ENCODE results near the gene SEC61A1. TPM values are rescaled to one million over a fixed set of nuclear protein-coding genes. Genes with fewer than 3 reads are reported as not detected.

SEC61A1 gene
- total RNA-seq, 1 experiment from 2014 or later, result 182 TPM

GRCh38 chr3:128075522-128076482 lies 23.6 kb downstream of the SEC61A1 start:
- H3K36me3 ChIP-seq (ENCODE audit: low read depth, low read length), result peaks cover 9% of the 10 kb centered on the region; the same call in 1 of the 2 replicates
- BruUV-seq (replicated peaks), result no TSS peak
- H3K9me3 ChIP-seq (ENCODE audit: low read length), result no peaks in the 10 kb centered on the region
- no peak overlapping the region for H3K9ac ChIP-seq (ENCODE audit: low read length)
- ChIA-PET CTCF (no interaction called here), POLR2A (ENCODE audit: unreplicated experiment) (no interaction called here)
- no peak for ATAC-seq
- H2AFZ ChIP-seq (ENCODE audit: low read length), result no peak overlapping the region
- no peaks in the 10 kb centered on the region for H3K9me2 ChIP-seq (replicated peaks; ENCODE audit: low read length)
- TF ChIP-seq CTCF (conservative IDR thresholded peaks at IDR 0.05; ENCODE audit: low read depth, low read length) (peak; percentile 14; the same call in 1 of the 2 replicates), EZH2phosphoT487 (IDR thresholded peaks at IDR 0.05; ENCODE audit: borderline replicate concordance, low read length) (no peak), EZH2 (IDR thresholded peaks at IDR 0.05; ENCODE audit: low read length, unreplicated experiment) (no peak)
- peaks cover 24% of the 10 kb centered on the region for H3K4me1 ChIP-seq (ENCODE audit: insufficient read depth, low read length)
- H3K4me3 ChIP-seq (ENCODE audit: low read length), result no peak overlapping the region
- intact Hi-C loops (cut with micrococcal nuclease), result loop anchor here (10.0 kb wide), 1 partner anchor 59 kb away; no protein-coding TSS in a partner anchor
- H3K27me3 ChIP-seq (ENCODE audit: low read length), result no peaks in the 10 kb centered on the region
- no peak for DNase-seq
- H3F3A ChIP-seq (ENCODE audit: low read length, unreplicated experiment), result peaks cover 8% of the 10 kb centered on the region
- no peak overlapping the region for H3K27ac ChIP-seq (ENCODE audit: low read length)
- H3K79me2 ChIP-seq (ENCODE audit: low read length), result no peaks in the 10 kb centered on the region
- H4K20me1 ChIP-seq (ENCODE audit: low read length), result peaks cover 11% of the 10 kb centered on the region; the same call in 1 of the 2 replicates
- H3K4me2 ChIP-seq (ENCODE audit: low read length), result no peak overlapping the region

- H3K27me3 ChIP-seq (ENCODE audit: low read length), result no peaks in the 10 kb centered on the region
- no peaks in the 10 kb centered on the region for H3K79me2 ChIP-seq (ENCODE audit: low read length)
- TF ChIP-seq EZH2phosphoT487 (IDR thresholded peaks at IDR 0.05; ENCODE audit: borderline replicate concordance, low read length) (no peak), EZH2 (IDR thresholded peaks at IDR 0.05; ENCODE audit: low read length, unreplicated experiment) (no peak), CTCF (conservative IDR thresholded peaks at IDR 0.05; ENCODE audit: low read depth, low read length) (no peak)
- no TSS peak for BruUV-seq (replicated peaks)
- H4K20me1 ChIP-seq (ENCODE audit: low read length), result peaks cover 7% of the 10 kb centered on the region; the same call in 1 of the 2 replicates
- CTCF ChIA-PET, result no interaction called here
- POLR2A ChIA-PET (ENCODE audit: unreplicated experiment), result no interaction called here
- DNase-seq (no peak), ATAC-seq (no peak)
- H2AFZ ChIP-seq (ENCODE audit: low read length), result no peak overlapping the region
- H3K4me2 ChIP-seq (ENCODE audit: low read length), result no peak overlapping the region
- peaks cover 26% of the 10 kb centered on the region for H3K4me1 ChIP-seq (ENCODE audit: insufficient read depth, low read length)
- peaks cover 8% of the 10 kb centered on the region for H3F3A ChIP-seq (ENCODE audit: low read length, unreplicated experiment)
- no peak overlapping the region for H3K27ac ChIP-seq (ENCODE audit: low read length)
- intact Hi-C loops (cut with micrococcal nuclease), result loop anchor here (10.0 kb wide), 1 partner anchor 58 kb away; no protein-coding TSS in a partner anchor
- no peaks in the 10 kb centered on the region for H3K9me2 ChIP-seq (replicated peaks; ENCODE audit: low read length)
- H3K9me3 ChIP-seq (ENCODE audit: low read length), result no peaks in the 10 kb centered on the region
- H3K4me3 ChIP-seq (ENCODE audit: low read length), result no peak overlapping the region
- peaks cover 14% of the 10 kb centered on the region; the same call in 1 of the 2 replicates for H3K36me3 ChIP-seq (ENCODE audit: low read depth, low read length)
- no peak overlapping the region for H3K9ac ChIP-seq (ENCODE audit: low read length)
These were observed 24.4 kb downstream of the SEC61A1 start for GRCh38 chr3:128076483-128077201.
